Transverse colon (tissue), 4 donors: ENCODE measurements around the gene COL19A1. TPM values are rescaled to one million over a fixed set of nuclear protein-coding genes. Genes with fewer than 3 reads are reported as not detected.
"Not testable (repeated sequence)": the region's sequence is repeated elsewhere in the genome, so short reads cannot be mapped to it uniquely, and the experiment has no call there.

Experiments used
- DNase-seq: peaks from one replicate; pipeline ENCODE4 v3.0.0-alpha.2; 2019
- H3K27ac ChIP-seq, 4 donors: fragments of 200-600 bp; sonication (generic); 2 replicates each; pipeline ENCODE4 v1.5.1; 2016 to 2018; ENCODE audit warnings: inconsistent platforms in 4 of 4
- H3K27me3 ChIP-seq: fragments of 200-600 bp; sonication (generic); 2 replicates; pipeline ENCODE4 v1.5.1; 2017; ENCODE audit warnings: inconsistent platforms
- H3K36me3 ChIP-seq, 4 donors: fragments of 200-600 bp; sonication (generic); 2 replicates each; pipeline ENCODE4 v1.5.1; 2017 to 2019; ENCODE audit warnings: inconsistent platforms in 4 of 4
- H3K4me1 ChIP-seq, 4 donors: fragments of 200-600 bp; sonication (generic); 2 replicates each; pipeline ENCODE4 v1.5.1; 2017 to 2020; ENCODE audit warnings: inconsistent platforms in 4 of 4
- H3K4me3 ChIP-seq, 4 donors: fragments of 200-600 bp; sonication (generic); 1 replicate in 1 of 4; 2 replicates in 3 of 4; pipeline versions ENCODE4 v1.5.1 to v1.6.1; 2017 to 2019; ENCODE audit warnings: inconsistent platforms in 4 of 4
- H3K9me3 ChIP-seq, 2 donors: fragments of 200-600 bp; sonication (generic); 2 replicates each; pipeline ENCODE4 v1.5.1; 2017 to 2019; ENCODE audit warnings: inconsistent platforms in 2 of 2
- EP300 ChIP-seq: sonication (generic); formaldehyde crosslinking; IDR thresholded peaks from one replicate; pipeline ENCODE4 v1.6.1; 2017; ENCODE audit warnings: antibody characterized with exemption, low read depth
- POLR2A ChIP-seq: fragments of 450-650 bp; IDR thresholded peaks from one replicate; pipeline ENCODE4 v1.6.1; 2016; ENCODE audit warnings: antibody characterized with exemption, mild to moderate bottlenecking, moderate library complexity
- POLR2AphosphoS5 ChIP-seq, 3 donors: sonication (generic); formaldehyde crosslinking; IDR thresholded peaks; one replicate each; pipeline ENCODE4 v1.6.1; 2016; ENCODE audit warnings: antibody characterized with exemption in 3 of 3
- WGBS, 2 donors: methylation state at CpG; one replicate each; pipeline ENCODE4 v1.1.5; 2018; ENCODE audit warnings: low coverage in 1 of 2; 5-methylcytosine and 5-hydroxymethylcytosine counted together
- in situ Hi-C, 4 donors: fragments of 200-750 bp; cut with MboI; loops; one replicate each; pipeline versions ENCODE4 v1.15.0 to v1.15.1; 2017; ENCODE audit warnings: low sequenced_read_pairs in 3 of 4, low pct_ligation_motif_present in 1 of 4, low pct_unique_long_range_greater_than_20kb in 1 of 4
- intact Hi-C: fragments of 100-400 bp; cut with DNase I; formaldehyde crosslinking; loops from one replicate; pipeline ENCODE4 v1.15.1; 2023; ENCODE audit warnings: low total_unique reads
- total RNA-seq, 4 donors: library from RNA; depleted of rRNA; stranded (reverse); fragments of >200 nt; gene quantifications; one replicate each; pipeline ENCODE4 v1.1.0, GENCODE V29; 2016
- TF ChIP-seq, protein P1 (sequence below), 5 experiments: fragments of 200-600 bp in 3 of 5; fragments of 450-650 bp in 2 of 5; sonication (generic) in 3 of 5; IDR thresholded peaks; 1 replicate in 2 of 5; 2 replicates in 3 of 5; pipeline ENCODE4 v1.5.1; 2016 to 2017; ENCODE audit warnings: antibody characterized with exemption in 5 of 5, inconsistent platforms in 3 of 5, mild to moderate bottlenecking in 2 of 5, moderate library complexity in 1 of 5

Gene COL19A1
- total RNA-seq, 4 donors from 2014 or later, result 0.27 to 3.3 (median 0.37) TPM; not detected in 1

DNA sequence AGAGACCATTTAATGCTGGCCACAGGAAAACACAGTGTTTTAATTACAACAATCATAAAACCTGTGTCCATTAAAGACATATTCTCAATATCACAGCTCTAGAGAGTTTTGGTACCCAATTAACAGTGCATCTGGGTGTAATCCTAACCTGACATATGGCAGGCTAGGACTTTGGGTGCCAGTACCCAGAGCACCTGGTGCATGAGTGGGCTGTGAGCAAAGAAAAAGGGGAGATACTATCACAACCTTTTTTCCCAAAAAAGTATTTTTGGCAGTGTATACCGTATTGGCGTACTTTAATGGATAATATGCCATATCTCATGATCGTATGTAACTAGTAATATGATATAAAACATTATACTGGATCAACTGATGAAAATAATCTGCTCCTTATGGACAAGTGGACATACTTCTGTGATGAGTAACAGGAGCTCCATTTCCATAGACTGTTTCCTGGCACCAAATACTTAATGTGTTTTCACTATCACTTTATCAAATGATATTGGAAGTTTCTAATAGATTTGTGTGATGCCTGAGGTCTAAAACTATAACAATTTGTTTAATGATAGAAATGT is 91.7 kb downstream of the COL19A1 start:
- Histone ChIP-seq H3K4me3 (no peak overlapping the region), H3K36me3 (no peaks in the 10 kb centered on the region), H3K27me3 (no peaks in the 10 kb centered on the region), H3K4me1 (no peaks in the 10 kb centered on the region), H3K9me3 (no peaks in the 10 kb centered on the region), H3K27ac (no peak overlapping the region)
- no peak for DNase-seq
- WGBS, 2 donors, result 87 to 93% methylated on average over 2 to 3 of the region's 3 CpGs
- in situ Hi-C loops (no loop called here), intact Hi-C loops (no loop called here)
- TF ChIP-seq, protein P1, sequence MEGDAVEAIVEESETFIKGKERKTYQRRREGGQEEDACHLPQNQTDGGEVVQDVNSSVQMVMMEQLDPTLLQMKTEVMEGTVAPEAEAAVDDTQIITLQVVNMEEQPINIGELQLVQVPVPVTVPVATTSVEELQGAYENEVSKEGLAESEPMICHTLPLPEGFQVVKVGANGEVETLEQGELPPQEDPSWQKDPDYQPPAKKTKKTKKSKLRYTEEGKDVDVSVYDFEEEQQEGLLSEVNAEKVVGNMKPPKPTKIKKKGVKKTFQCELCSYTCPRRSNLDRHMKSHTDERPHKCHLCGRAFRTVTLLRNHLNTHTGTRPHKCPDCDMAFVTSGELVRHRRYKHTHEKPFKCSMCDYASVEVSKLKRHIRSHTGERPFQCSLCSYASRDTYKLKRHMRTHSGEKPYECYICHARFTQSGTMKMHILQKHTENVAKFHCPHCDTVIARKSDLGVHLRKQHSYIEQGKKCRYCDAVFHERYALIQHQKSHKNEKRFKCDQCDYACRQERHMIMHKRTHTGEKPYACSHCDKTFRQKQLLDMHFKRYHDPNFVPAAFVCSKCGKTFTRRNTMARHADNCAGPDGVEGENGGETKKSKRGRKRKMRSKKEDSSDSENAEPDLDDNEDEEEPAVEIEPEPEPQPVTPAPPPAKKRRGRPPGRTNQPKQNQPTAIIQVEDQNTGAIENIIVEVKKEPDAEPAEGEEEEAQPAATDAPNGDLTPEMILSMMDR (IDR thresholded peaks at IDR 0.05), result no peak
- TF ChIP-seq EP300 (no peak), POLR2A (no peak), POLR2AphosphoS5 (IDR thresholded peaks at IDR 0.05) (no peak)

DNA sequence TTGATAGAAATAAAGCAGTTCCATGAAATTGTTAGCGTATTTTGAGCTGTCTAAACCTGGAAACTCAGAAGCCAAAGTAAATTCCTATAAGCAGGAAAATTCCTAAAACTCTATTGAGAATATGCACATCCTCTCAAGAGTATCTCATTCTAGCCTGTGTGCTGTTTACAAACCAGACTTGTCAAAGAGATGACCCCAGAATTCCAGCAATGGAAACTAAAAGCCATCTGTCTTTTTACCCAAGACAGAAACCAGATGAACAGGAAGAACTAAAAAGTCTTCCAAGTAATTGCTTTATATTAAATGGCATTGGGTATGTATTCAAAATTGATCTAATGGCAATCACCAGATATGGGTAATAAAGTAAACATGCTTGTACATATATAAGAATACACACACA is 92.6 kb downstream of the COL19A1 start:
- H3K4me3 ChIP-seq, result no peak overlapping the region
- no peaks in the 10 kb centered on the region for H3K27me3 ChIP-seq
- DNase-seq, result no peak
- H3K36me3 ChIP-seq, result no peaks in the 10 kb centered on the region
- in situ Hi-C loops, result no loop called here
- H3K9me3 ChIP-seq, result no peaks in the 10 kb centered on the region
- no peaks in the 10 kb centered on the region for H3K4me1 ChIP-seq
- TF ChIP-seq, protein P1 (IDR thresholded peaks at IDR 0.05), result no peak
- TF ChIP-seq EP300, result no peak
- no peak for TF ChIP-seq POLR2A
- no peak for TF ChIP-seq POLR2AphosphoS5 (IDR thresholded peaks at IDR 0.05)
- no peak overlapping the region for H3K27ac ChIP-seq
- intact Hi-C loops, result no loop called here
- WGBS, 2 donors, result 76 to 84% methylated on average over 1 of the region's 1 CpG

DNA sequence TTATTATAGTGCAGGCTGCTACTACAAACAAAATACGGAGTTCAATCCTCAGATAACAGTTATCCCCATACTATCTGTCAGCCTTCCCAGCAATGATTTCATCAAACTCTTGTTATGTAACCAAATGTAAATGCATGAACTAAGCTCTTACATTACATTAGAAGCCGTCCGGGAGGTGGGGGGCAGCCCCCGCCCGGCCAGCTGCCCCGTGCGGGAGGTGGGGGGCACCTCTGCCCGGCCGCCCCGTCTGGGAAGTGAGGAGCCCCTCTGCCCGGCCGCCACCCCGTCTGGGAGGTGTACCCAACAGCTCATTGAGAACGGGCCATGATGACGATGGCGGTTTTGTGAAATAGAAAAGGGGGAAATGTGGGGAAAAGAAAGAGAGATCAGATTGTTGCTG is 99.6 kb downstream of the COL19A1 start:
- in situ Hi-C loops, H3K4me1 ChIP-seq, H3K27ac ChIP-seq, H3K27me3 ChIP-seq, DNase-seq, H3K36me3 ChIP-seq, H3K9me3 ChIP-seq, H3K4me3 ChIP-seq, intact Hi-C loops: not testable (repeated sequence)
- 94 to 100% methylated on average over 4 to 13 of the region's 16 CpGs for WGBS, 2 donors

DNA sequence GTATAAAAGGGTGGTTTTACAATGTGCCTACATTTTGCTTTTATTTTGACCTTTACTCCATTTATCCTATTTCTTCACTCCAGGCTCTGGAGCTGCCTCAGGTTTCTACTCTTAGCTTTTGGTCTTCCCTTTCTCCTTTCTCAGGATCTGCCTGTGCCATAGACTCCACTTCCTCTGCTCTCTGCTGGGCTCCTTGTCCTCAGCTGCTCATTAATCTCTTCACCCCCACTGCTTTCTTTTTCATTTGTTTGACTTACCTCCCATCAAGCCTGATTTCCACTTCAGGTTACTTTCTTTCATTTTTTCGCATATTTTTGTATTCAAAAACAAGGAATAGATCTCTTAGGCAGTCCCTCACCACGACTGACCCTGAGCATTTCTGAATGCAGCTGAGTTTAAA is 106.8 kb downstream of the COL19A1 start:
- Histone ChIP-seq H3K27ac (no peak overlapping the region), H3K36me3 (no peaks in the 10 kb centered on the region), H3K4me3 (no peak overlapping the region), H3K27me3 (no peaks in the 10 kb centered on the region), H3K9me3 (no peaks in the 10 kb centered on the region), H3K4me1 (no peaks in the 10 kb centered on the region)
- WGBS, 2 donors, result 56 to 61% methylated on average over 2 of the region's 2 CpGs
- intact Hi-C loops (no loop called here), in situ Hi-C loops (no loop called here)
- DNase-seq, result no peak
- no peak for TF ChIP-seq POLR2AphosphoS5 (IDR thresholded peaks at IDR 0.05)
- TF ChIP-seq, protein P1 (IDR thresholded peaks at IDR 0.05), result no peak
- no peak for TF ChIP-seq EP300
- TF ChIP-seq POLR2A, result no peak

DNA sequence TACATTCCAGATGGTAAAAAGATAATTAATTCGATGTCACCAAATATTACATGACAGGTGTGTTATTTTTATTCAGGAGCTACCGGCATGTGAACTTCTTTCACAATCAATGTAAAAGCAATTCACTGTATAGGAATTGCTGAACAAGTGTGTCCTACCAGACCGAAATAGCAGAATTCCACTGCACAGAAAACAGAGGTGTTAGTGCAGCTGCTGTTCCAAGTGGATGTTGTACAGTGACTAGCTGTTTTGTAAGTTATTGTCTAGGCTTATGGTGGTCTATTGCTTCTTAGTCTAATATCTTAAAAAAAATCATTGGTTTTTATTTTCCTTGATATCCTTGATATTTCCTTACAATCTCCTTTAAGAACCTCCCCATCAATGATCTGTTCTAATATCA is 107.4 kb downstream of the COL19A1 start:
- no peak overlapping the region for H3K4me3 ChIP-seq
- in situ Hi-C loops, result no loop called here
- H3K27me3 ChIP-seq, result no peaks in the 10 kb centered on the region
- H3K27ac ChIP-seq, result no peak overlapping the region
- no peaks in the 10 kb centered on the region for H3K9me3 ChIP-seq
- no peaks in the 10 kb centered on the region for H3K36me3 ChIP-seq
- intact Hi-C loops, result no loop called here
- DNase-seq, result no peak
- no peaks in the 10 kb centered on the region for H3K4me1 ChIP-seq
- TF ChIP-seq, protein P1 (IDR thresholded peaks at IDR 0.05), result no peak
- no peak for TF ChIP-seq POLR2A
- WGBS, 2 donors, result 77 to 84% methylated on average over 3 of the region's 3 CpGs
